SU-DHL-6 (cell line): Measurements from ENCODE around the gene SLC5A11.

ENCODE experiments used
- CTCF ChIP-seq: fragments of 200-600 bp; sonication (generic); IDR thresholded peaks from one replicate; pipeline ENCODE4 v1.5.1; 2017; ENCODE audit warnings: antibody characterized with exemption, mild to moderate bottlenecking, low read length, moderate library complexity; ENCODE audit not compliant: insufficient read depth, poor library complexity, severe bottlenecking
- EZH2phosphoT487 ChIP-seq: fragments of 200-600 bp; sonication (generic), shearing (Covaris generic); conservative IDR thresholded peaks from 2 replicates; pipeline ENCODE4 v1.6.1; 2018; ENCODE audit warnings: mild to moderate bottlenecking, antibody characterized with exemption, low read length, moderate library complexity, mixed read lengths

GRCh38 chr16:24890746-24891145, 45.0 kb downstream of the SLC5A11 start:
- TF ChIP-seq CTCF (no peak), EZH2phosphoT487 (no peak)
